H9 (cell line): Measurements from ENCODE around the gene PDE4B. TPM values are rescaled to one million over a fixed set of nuclear protein-coding genes. Genes with fewer than 3 reads are reported as not detected.

Experiments
- DNase-seq: peaks from one replicate; pipeline ENCODE4 v3.0.0-alpha.2; 2017
- H2AFZ ChIP-seq: one replicate; pipeline ENCODE4 v1.6.1; 2013; ENCODE audit warnings: mild to moderate bottlenecking, low read length, control low read depth, moderate library complexity
- H2AK5ac ChIP-seq: 2 replicates; pipeline ENCODE4 v1.6.1; 2013; ENCODE audit warnings: low read length, control low read depth, mixed read lengths; ENCODE audit not compliant: insufficient read length
- H2BK120ac ChIP-seq: one replicate; pipeline ENCODE4 v1.6.1; 2013; ENCODE audit warnings: low read depth, mild to moderate bottlenecking, low read length, control low read depth, inconsistent platforms; ENCODE audit not compliant: poor library complexity, severe bottlenecking
- H2BK12ac ChIP-seq: 2 replicates; pipeline ENCODE4 v1.6.1; 2013; ENCODE audit warnings: low read length, control low read depth, mixed read lengths, low read depth; ENCODE audit not compliant: insufficient read length
- H2BK15ac ChIP-seq: 2 replicates; pipeline ENCODE4 v1.6.1; 2013; ENCODE audit warnings: low read depth, low read length, control low read depth
- H2BK20ac ChIP-seq: one replicate; pipeline ENCODE4 v1.6.1; 2013; ENCODE audit warnings: low read depth, mild to moderate bottlenecking, low read length, control low read depth, inconsistent platforms; ENCODE audit not compliant: poor library complexity, severe bottlenecking
- H2BK5ac ChIP-seq: 2 replicates; pipeline ENCODE4 v1.6.1; 2013; ENCODE audit warnings: low read length, control low read depth, mixed read lengths; ENCODE audit not compliant: insufficient read length
- H3K14ac ChIP-seq: 2 replicates; pipeline ENCODE4 v1.6.1; 2013; ENCODE audit warnings: low read length, control low read depth; ENCODE audit not compliant: insufficient read depth
- H3K18ac ChIP-seq: 2 replicates; pipeline ENCODE4 v1.6.1; 2013; ENCODE audit warnings: low read depth, mild to moderate bottlenecking, mixed read lengths, low read length, control low read depth; ENCODE audit not compliant: insufficient read length
- H3K23ac ChIP-seq: 2 replicates; pipeline ENCODE4 v1.6.1; 2013; ENCODE audit warnings: low read length, control low read depth, mixed read lengths, low read depth; ENCODE audit not compliant: insufficient read length
- H3K23me2 ChIP-seq: 2 replicates; pipeline ENCODE4 v1.6.1; 2013; ENCODE audit warnings: low read depth, mild to moderate bottlenecking, mixed read lengths, low read length, control low read depth; ENCODE audit not compliant: insufficient read length, poor library complexity, severe bottlenecking
- H3K27ac ChIP-seq: 2 replicates; pipeline ENCODE4 v1.5.1; 2013; ENCODE audit warnings: low read length, control low read depth, mixed read lengths, low read depth; ENCODE audit not compliant: insufficient read length
- H3K27me3 ChIP-seq: 2 replicates; pipeline ENCODE4 v1.6.1; 2013; ENCODE audit warnings: low read length, control low read depth, inconsistent platforms; ENCODE audit not compliant: insufficient read depth
- H3K4ac ChIP-seq: 2 replicates; pipeline ENCODE4 v1.6.1; 2013; ENCODE audit warnings: low read depth, mild to moderate bottlenecking, control low read depth, inconsistent platforms, low read length, moderate library complexity
- H3K4me1 ChIP-seq: 2 replicates; pipeline ENCODE4 v1.6.1; 2013; ENCODE audit warnings: low read length, control low read depth, inconsistent platforms; ENCODE audit not compliant: insufficient read depth
- H3K4me2 ChIP-seq: 2 replicates; pipeline ENCODE4 v1.6.1; 2013; ENCODE audit warnings: low read length, control low read depth, mixed read lengths; ENCODE audit not compliant: insufficient read length, insufficient read depth
- H3K56ac ChIP-seq: 2 replicates; pipeline ENCODE4 v1.6.1; 2013; ENCODE audit warnings: low read depth, mild to moderate bottlenecking, mixed read lengths, low read length, control low read depth; ENCODE audit not compliant: insufficient read length
- H3K79me1 ChIP-seq: 2 replicates; pipeline ENCODE4 v1.6.1; 2013; ENCODE audit warnings: low read depth, mild to moderate bottlenecking, moderate library complexity, low read length, control low read depth, inconsistent platforms; ENCODE audit not compliant: insufficient read depth, poor library complexity, severe bottlenecking
- H3K79me2 ChIP-seq: 2 replicates; pipeline ENCODE4 v1.6.1; 2013; ENCODE audit warnings: low read length, control low read depth, inconsistent platforms; ENCODE audit not compliant: insufficient read depth
- H3K9ac ChIP-seq: 2 replicates; pipeline ENCODE4 v1.6.1; 2013; ENCODE audit warnings: low read length, control low read depth, mixed read lengths; ENCODE audit not compliant: insufficient read length; ENCODE audit errors: extremely low read depth
- H3K9me3 ChIP-seq: one replicate; pipeline ENCODE4 v1.6.1; 2013; ENCODE audit warnings: low read depth, low read length, inconsistent platforms; ENCODE audit not compliant: control insufficient read depth
- H3T11ph ChIP-seq: one replicate; pipeline ENCODE4 v1.6.1; 2013; ENCODE audit warnings: mild to moderate bottlenecking, low read length, control low read depth, inconsistent platforms
- H4K20me1 ChIP-seq: one replicate; pipeline ENCODE4 v1.6.1; 2013; ENCODE audit not compliant: control insufficient read depth, insufficient read length, insufficient read depth
- H4K5ac ChIP-seq: 2 replicates; pipeline ENCODE4 v1.6.1; 2013; ENCODE audit warnings: low read depth, mild to moderate bottlenecking, mixed read lengths, low read length, control low read depth; ENCODE audit not compliant: insufficient read length
- H4K8ac ChIP-seq: replicated peaks from 2 replicates; pipeline ENCODE4 v1.6.1; 2013; ENCODE audit warnings: low read length, control low read depth, mixed read lengths, low read depth; ENCODE audit not compliant: insufficient read length
- H4K91ac ChIP-seq: 2 replicates; pipeline ENCODE4 v1.6.1; 2013; ENCODE audit warnings: low read depth, mild to moderate bottlenecking, moderate library complexity, mixed read lengths, low read length, control low read depth; ENCODE audit not compliant: insufficient read length
- H3K27ac Mint-ChIP-seq, 3 experiments: 2 replicates in 2 of 3; 3 replicates in 1 of 3; pipeline ENCODE4 v1.8.0; 2020 to 2021; ENCODE audit warnings: mixed read lengths in 3 of 3, mild to moderate bottlenecking in 1 of 3, moderate library complexity in 1 of 3
- H3K27me3 Mint-ChIP-seq: 2 replicates; pipeline ENCODE4 v1.8.0; 2021; ENCODE audit warnings: low read depth, mild to moderate bottlenecking, moderate library complexity, mixed read lengths
- H3K36me3 Mint-ChIP-seq, 3 experiments: 2 replicates in 2 of 3; 3 replicates in 1 of 3; pipeline ENCODE4 v1.8.0; 2020 to 2021; ENCODE audit warnings: low read depth in 3 of 3, mixed read lengths in 3 of 3; ENCODE audit not compliant: insufficient read depth in 1 of 3
- H3K4me1 Mint-ChIP-seq, 2 experiments: 2 replicates each; pipeline ENCODE4 v1.8.0; 2020; ENCODE audit warnings: mixed read lengths in 2 of 2
- H3K4me3 Mint-ChIP-seq, 2 experiments: 2 replicates in 1 of 2; 3 replicates in 1 of 2; pipeline ENCODE4 v1.8.0; 2020 to 2021; ENCODE audit warnings: mild to moderate bottlenecking in 2 of 2, mixed read lengths in 2 of 2, moderate library complexity in 1 of 2
- H3K9me3 Mint-ChIP-seq, 2 experiments: 2 replicates in 1 of 2; 3 replicates in 1 of 2; pipeline ENCODE4 v1.8.0; 2020; ENCODE audit warnings: mild to moderate bottlenecking in 2 of 2, mixed read lengths in 2 of 2, moderate library complexity in 1 of 2
- CTCF ChIP-seq: fragments of 200-600 bp; sonication (generic); conservative IDR thresholded peaks from 3 replicates; pipeline ENCODE4 v1.8.0; 2021; ENCODE audit warnings: antibody characterized with exemption, mild to moderate bottlenecking
- WGBS: extraction: QIAGEN DNeasy Blood & Tissue Kit; methylation state at CpG from one replicate; pipeline ENCODE4 v1.1.7; 2013; ENCODE audit warnings: missing lambda C conversion rate, low lambda C conversion rate, mixed read lengths; ENCODE audit not compliant: insufficient read length; ENCODE audit errors: extremely low coverage; 5-methylcytosine and 5-hydroxymethylcytosine counted together
- total RNA-seq: library from RNA; stranded (reverse); gene quantifications from 2 replicates; pipeline ENCODE4 v1.2.1, GENCODE V29; 2021

PDE4B gene
- total RNA-seq, 1 experiment from 2014 or later = 19.8 TPM

- Histone ChIP-seq H4K91ac (no peak overlapping the region), H4K5ac (no peak overlapping the region), H3K4me1 (peaks cover 3% of the 10 kb centered on the region; the same call in 1 of the 2 replicates), H3K18ac (no peak overlapping the region), H3K56ac (no peak overlapping the region), H3T11ph (no peak overlapping the region), H3K23me2 (no peaks in the 10 kb centered on the region), H3K23ac (no peak overlapping the region), H2BK20ac (no peak overlapping the region), H2BK5ac (no peak overlapping the region), H3K4me2 (no peak overlapping the region), H3K9ac (no peak overlapping the region), H2AFZ (no peak overlapping the region), H3K9me3 (peaks cover 20% of the 10 kb centered on the region), H2AK5ac (no peak overlapping the region), H3K79me2 (no peaks in the 10 kb centered on the region), H4K20me1 (no peaks in the 10 kb centered on the region), H3K79me1 (no peaks in the 10 kb centered on the region), H2BK120ac (no peak overlapping the region), H2BK15ac (no peak overlapping the region), H4K8ac (no peak overlapping the region), H3K14ac (no peak overlapping the region), H3K27me3 (no peaks in the 10 kb centered on the region), H3K4ac (no peak overlapping the region), H3K27ac (no peak overlapping the region), H2BK12ac (no peak overlapping the region)
- Mint-ChIP-seq H3K27ac (no peak overlapping the region), H3K4me1 (peaks cover 10 to 18% of the 10 kb centered on the region in 2 experiments), H3K9me3 (peaks cover 41 to 45% of the 10 kb centered on the region in 2 experiments), H3K27me3 (no peaks in the 10 kb centered on the region), H3K4me3 (no peak overlapping the region), H3K36me3 (peaks cover 23 to 48% (median 43%) of the 10 kb centered on the region in 3 experiments)
- DNase-seq = no peak
- WGBS = no CpG with 5 or more reads among the region's 9 CpGs
- TF ChIP-seq CTCF = no peak
These were observed 589.1 kb downstream of the PDE4B start for GRCh38 chr1:66381621-66382275.
